CD14-positive monocyte (primary cell): ENCODE data around the gene PRDM5. TPM values are rescaled to one million over a fixed set of nuclear protein-coding genes. Genes with fewer than 3 reads are reported as not detected.

Experiments
- DNase-seq, 3 donors: peaks; one replicate each; pipeline ENCODE4 v3.0.0-alpha.2; 2011 to 2022
- H2AFZ ChIP-seq: 2 replicates; pipeline ENCODE4 v1.6.0; 2012; ENCODE audit warnings: mild to moderate bottlenecking, low read depth, low read length, inconsistent platforms; ENCODE audit not compliant: insufficient read depth, poor library complexity, severe bottlenecking
- H3K27ac ChIP-seq, 2 donors: 1 replicate in 1 of 2; 2 replicates in 1 of 2; pipeline ENCODE4 v1.5.1; 2012 to 2013; ENCODE audit warnings: low read length in 2 of 2, control low read depth in 1 of 2, inconsistent platforms in 1 of 2, low read depth in 1 of 2, mild to moderate bottlenecking in 1 of 2
- H3K27me3 ChIP-seq, 2 donors: one replicate each; pipeline versions ENCODE4 v1.6.0 to v1.6.1; 2011 to 2013; ENCODE audit warnings: low read length in 2 of 2; ENCODE audit not compliant: control insufficient read depth in 2 of 2, insufficient read depth in 2 of 2
- H3K36me3 ChIP-seq, 2 donors: replicated peaks in 1 of 2; 1 replicate in 1 of 2; 2 replicates in 1 of 2; pipeline versions ENCODE4 v1.5.1 to v1.6.1; 2012 to 2013; ENCODE audit warnings: low read length in 2 of 2, control low read depth in 1 of 2, inconsistent platforms in 1 of 2, mild to moderate bottlenecking in 1 of 2; ENCODE audit not compliant: insufficient read depth in 2 of 2, control insufficient read depth in 1 of 2
- H3K4me1 ChIP-seq, 2 donors: 1 replicate in 1 of 2; 2 replicates in 1 of 2; pipeline versions ENCODE4 v1.5.1 to v1.6.1; 2012 to 2013; ENCODE audit warnings: low read length in 2 of 2, control low read depth in 1 of 2, inconsistent platforms in 1 of 2, mild to moderate bottlenecking in 1 of 2, moderate library complexity in 1 of 2; ENCODE audit not compliant: insufficient read depth in 2 of 2, control insufficient read depth in 1 of 2
- H3K4me2 ChIP-seq: replicated peaks from 2 replicates; pipeline ENCODE3; 2012; ENCODE audit warnings: low read length, moderate library complexity, mild to moderate bottlenecking; ENCODE audit not compliant: poor library complexity, severe bottlenecking; ENCODE audit errors: extremely low read depth
- H3K4me3 ChIP-seq, 3 experiments: fragments of 200-600 bp in 1 of 3; sonication (generic) in 1 of 3; replicated peaks in 1 of 3; 1 replicate in 2 of 3; 2 replicates in 1 of 3; pipeline ENCODE4 v1.5.1; 2011 to 2013; ENCODE audit warnings: low read length in 3 of 3, mild to moderate bottlenecking in 3 of 3, control low read depth in 2 of 3, low read depth in 2 of 3, inconsistent platforms in 1 of 3, moderate library complexity in 1 of 3
- H3K79me2 ChIP-seq: 2 replicates; pipeline ENCODE4 v1.6.0; 2012; ENCODE audit warnings: mild to moderate bottlenecking, control low read depth, inconsistent platforms, low read length, moderate library complexity; ENCODE audit not compliant: insufficient read depth
- H3K9ac ChIP-seq: 2 replicates; pipeline ENCODE4 v1.6.0; 2017; ENCODE audit warnings: low read length, mild to moderate bottlenecking; ENCODE audit not compliant: insufficient read depth, poor library complexity, severe bottlenecking
- H3K9me3 ChIP-seq, 2 donors: replicated peaks in 1 of 2; 1 replicate in 1 of 2; 2 replicates in 1 of 2; pipeline versions ENCODE4 v1.5.1 to v1.6.1; 2012 to 2013; ENCODE audit warnings: low read length in 2 of 2, control low read depth in 1 of 2; ENCODE audit not compliant: control insufficient read depth in 1 of 2, insufficient read depth in 1 of 2
- H4K20me1 ChIP-seq: 2 replicates; pipeline ENCODE4 v1.6.0; 2012; ENCODE audit warnings: mild to moderate bottlenecking, low read length, control low read depth, moderate library complexity; ENCODE audit not compliant: insufficient read depth
- H3K27ac Mint-ChIP-seq, 7 donors: one replicate each; pipeline ENCODE4 v1.8.0; 2020; ENCODE audit warnings: mild to moderate bottlenecking in 7 of 7, mixed read lengths in 7 of 7, moderate library complexity in 6 of 7, inconsistent platforms in 2 of 7
- H3K27me3 Mint-ChIP-seq, 3 donors: one replicate each; pipeline ENCODE4 v1.8.0; 2021 to 2022; ENCODE audit warnings: low read depth in 3 of 3, mild to moderate bottlenecking in 3 of 3, mixed read lengths in 3 of 3, moderate library complexity in 3 of 3, inconsistent platforms in 1 of 3
- H3K36me3 Mint-ChIP-seq, 2 donors: one replicate each; pipeline ENCODE4 v1.8.0; 2020; ENCODE audit warnings: mixed read lengths in 2 of 2, inconsistent platforms in 1 of 2, mild to moderate bottlenecking in 1 of 2
- H3K4me1 Mint-ChIP-seq: one replicate; pipeline ENCODE4 v1.8.0; 2020; ENCODE audit warnings: mild to moderate bottlenecking, mixed read lengths
- H3K4me3 Mint-ChIP-seq, 2 donors: one replicate each; pipeline ENCODE4 v1.8.0; 2020; ENCODE audit warnings: mild to moderate bottlenecking in 2 of 2, mixed read lengths in 2 of 2, moderate library complexity in 1 of 2
- H3K9me3 Mint-ChIP-seq, 7 donors: one replicate each; pipeline ENCODE4 v1.8.0; 2020 to 2022; ENCODE audit warnings: mixed read lengths in 7 of 7, mild to moderate bottlenecking in 6 of 7, moderate library complexity in 6 of 7, inconsistent platforms in 2 of 7
- WGBS: methylation state at CpG from one replicate; pipeline ENCODE4 v1.1.5; 2013; ENCODE audit warnings: missing lambda C conversion rate; ENCODE audit not compliant: insufficient coverage; 5-methylcytosine and 5-hydroxymethylcytosine counted together
- intact Hi-C, 2 donors: fragments of 100-400 bp; cut with micrococcal nuclease; formaldehyde crosslinking; loops; one replicate each; pipeline versions ENCODE4 v1.15.0 to v1.15.1; 2023
- polyA plus RNA-seq, 3 donors: library from polyadenylated mRNA; depleted of rRNA in 1 of 3; unstranded in 2 of 3; stranded (reverse) in 1 of 3; fragments of 300-500 nt in 2 of 3; fragments of >200 nt in 1 of 3; fragmentation: Illumina TruSeq in 2 of 3; gene quantifications; 1 replicate in 2 of 3; 2 replicates in 1 of 3; pipeline ENCODE4 v1.2.3, GENCODE V29; 2012 to 2021
- TF ChIP-seq, protein P1 (sequence below): fragments of 200-600 bp; IDR thresholded peaks from one replicate; pipeline ENCODE4 v1.8.0; 2022; ENCODE audit warnings: antibody characterized with exemption, mild to moderate bottlenecking

PRDM5 gene
- polyA plus RNA-seq, 3 donors, result 0.12 to 0.25 (median 0.17) TPM

DNA sequence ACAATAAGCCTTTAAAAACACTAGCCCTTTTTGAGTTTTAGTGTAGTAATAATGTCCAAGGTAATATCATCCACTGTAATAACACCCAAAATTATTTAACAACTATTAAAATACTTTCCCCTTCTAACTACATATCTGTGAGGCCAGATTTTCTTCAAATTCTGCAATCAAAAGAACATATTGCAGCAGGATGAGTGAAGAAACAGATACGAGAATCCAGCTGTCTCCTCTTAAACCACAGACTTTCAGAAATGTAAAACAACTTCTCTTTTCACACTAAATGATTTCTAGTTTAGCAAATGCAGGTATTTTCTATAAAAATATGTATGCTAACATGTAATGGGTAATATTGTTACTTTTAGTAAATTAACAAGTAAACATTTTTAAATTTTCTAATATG is 148.9 kb downstream of the PRDM5 start:
- Histone ChIP-seq H4K20me1 (no peaks in the 10 kb centered on the region), H2AFZ (no peak overlapping the region), H3K4me1 (peaks cover 24 to 35% of the 10 kb centered on the region in 2 donors), H3K27ac (peak overlapping the region in 1 of 2 donors; percentile 34), H3K9ac (no peak overlapping the region), H3K36me3 (no peaks in the 10 kb centered on the region), H3K4me2 (peak overlapping the region; percentile 6), H3K27me3 (no peaks in the 10 kb centered on the region), H3K9me3 (no peaks in the 10 kb centered on the region), H3K79me2 (no peaks in the 10 kb centered on the region), H3K4me3 (no peak overlapping the region)
- WGBS, result no CpG with 5 or more reads among the region's 1 CpG
- H3K4me1 Mint-ChIP-seq, result peaks cover 39% of the 10 kb centered on the region
- intact Hi-C loops, result no loop called here
- peaks cover 0 to 4% (median 0%) of the 10 kb centered on the region in 7 donors for H3K9me3 Mint-ChIP-seq
- DNase-seq, result no peak
- TF ChIP-seq, protein P1, sequence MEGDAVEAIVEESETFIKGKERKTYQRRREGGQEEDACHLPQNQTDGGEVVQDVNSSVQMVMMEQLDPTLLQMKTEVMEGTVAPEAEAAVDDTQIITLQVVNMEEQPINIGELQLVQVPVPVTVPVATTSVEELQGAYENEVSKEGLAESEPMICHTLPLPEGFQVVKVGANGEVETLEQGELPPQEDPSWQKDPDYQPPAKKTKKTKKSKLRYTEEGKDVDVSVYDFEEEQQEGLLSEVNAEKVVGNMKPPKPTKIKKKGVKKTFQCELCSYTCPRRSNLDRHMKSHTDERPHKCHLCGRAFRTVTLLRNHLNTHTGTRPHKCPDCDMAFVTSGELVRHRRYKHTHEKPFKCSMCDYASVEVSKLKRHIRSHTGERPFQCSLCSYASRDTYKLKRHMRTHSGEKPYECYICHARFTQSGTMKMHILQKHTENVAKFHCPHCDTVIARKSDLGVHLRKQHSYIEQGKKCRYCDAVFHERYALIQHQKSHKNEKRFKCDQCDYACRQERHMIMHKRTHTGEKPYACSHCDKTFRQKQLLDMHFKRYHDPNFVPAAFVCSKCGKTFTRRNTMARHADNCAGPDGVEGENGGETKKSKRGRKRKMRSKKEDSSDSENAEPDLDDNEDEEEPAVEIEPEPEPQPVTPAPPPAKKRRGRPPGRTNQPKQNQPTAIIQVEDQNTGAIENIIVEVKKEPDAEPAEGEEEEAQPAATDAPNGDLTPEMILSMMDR, result no peak
- H3K4me3 Mint-ChIP-seq, result no peak overlapping the region
- no peaks in the 10 kb centered on the region for H3K27me3 Mint-ChIP-seq
- H3K27ac Mint-ChIP-seq, result peak overlapping the region in 2 of 7 donors; percentile 40 to 55
- no peaks in the 10 kb centered on the region for H3K36me3 Mint-ChIP-seq

DNA sequence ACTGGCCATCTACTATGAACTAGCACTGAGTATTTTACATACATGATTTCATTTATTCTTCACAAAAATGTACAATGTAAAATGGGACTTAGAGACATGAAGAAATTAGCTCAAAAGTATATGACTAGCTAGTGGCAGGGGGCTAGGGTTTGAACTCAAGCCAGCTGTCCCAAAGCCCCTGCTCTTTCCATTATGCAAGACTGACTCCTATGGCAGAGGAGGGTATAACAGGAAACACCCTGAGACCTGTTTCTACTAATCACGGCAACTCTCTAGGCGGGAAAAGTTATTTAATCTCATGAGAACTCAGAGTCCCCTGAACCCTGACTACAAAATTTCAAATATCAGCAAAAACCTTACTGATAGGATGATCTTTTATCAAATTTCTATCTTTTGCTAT is 150.6 kb downstream of the PRDM5 start:
- H2AFZ ChIP-seq, result no peak overlapping the region
- no peak overlapping the region for H3K4me3 ChIP-seq
- no peak for DNase-seq
- Mint-ChIP-seq H3K36me3 (no peaks in the 10 kb centered on the region), H3K4me1 (peaks cover 39% of the 10 kb centered on the region), H3K4me3 (no peak overlapping the region), H3K27me3 (no peaks in the 10 kb centered on the region), H3K9me3 (peaks cover 0 to 4% (median 0%) of the 10 kb centered on the region in 7 donors), H3K27ac (peak overlapping the region in 1 of 7 donors; percentile 11)
- H3K9ac ChIP-seq, result no peak overlapping the region
- peaks cover 24 to 35% of the 10 kb centered on the region in 2 donors for H3K4me1 ChIP-seq
- H3K4me2 ChIP-seq, result no peak overlapping the region
- WGBS, result no CpG with 5 or more reads among the region's 2 CpGs
- H3K27ac ChIP-seq, result no peak overlapping the region
- no peaks in the 10 kb centered on the region for H3K27me3 ChIP-seq
- H3K36me3 ChIP-seq, result no peaks in the 10 kb centered on the region
- H3K9me3 ChIP-seq, result no peaks in the 10 kb centered on the region
- TF ChIP-seq, protein P1, result no peak
- intact Hi-C loops, result no loop called here
- no peaks in the 10 kb centered on the region for H3K79me2 ChIP-seq
- no peaks in the 10 kb centered on the region for H4K20me1 ChIP-seq
